Activated CD8-positive, alpha-beta T cell treated with anti-CD3 and anti-CD28 coated beads for 36 hours (primary cell): ENCODE measurements around the gene CYLD. TPM values are rescaled to one million over a fixed set of nuclear protein-coding genes. Genes with fewer than 3 reads are reported as not detected.

Experiments used
- ATAC-seq: fragments of 200-7000 bp; cut with Tn5 transposase; one replicate; pipeline ENCODE4 v1.10.0; 2021; ENCODE audit warnings: mild to moderate bottlenecking, moderate library complexity
- CTCF ChIA-PET: fragments of 350-600 bp; sonication (Branson Sonifier 250); formaldehyde crosslinking; loops from one replicate; lab custom pipeline; 2021; ENCODE audit warnings: antibody characterized with exemption; lab: Charles Lee
- POLR2A ChIA-PET: fragments of 350-600 bp; sonication (Branson Sonifier 250); formaldehyde crosslinking; loops from one replicate; lab custom pipeline; 2021; ENCODE audit warnings: antibody characterized with exemption; lab: Charles Lee
- DNase-seq: peaks from one replicate; pipeline ENCODE4 v3.0.0-alpha.2; 2020
- H3K27ac Mint-ChIP-seq: one replicate; pipeline ENCODE4 v1.8.0; 2021; ENCODE audit warnings: mild to moderate bottlenecking, mixed read lengths
- H3K27me3 Mint-ChIP-seq: one replicate; pipeline ENCODE4 v1.8.0; 2021; ENCODE audit warnings: mixed read lengths
- H3K36me3 Mint-ChIP-seq: one replicate; pipeline ENCODE4 v1.8.0; 2021; ENCODE audit warnings: low read depth, mixed read lengths
- H3K4me1 Mint-ChIP-seq: one replicate; pipeline ENCODE4 v1.8.0; 2021; ENCODE audit warnings: low read depth, mixed read lengths
- H3K4me3 Mint-ChIP-seq: one replicate; pipeline ENCODE4 v1.8.0; 2021; ENCODE audit warnings: mild to moderate bottlenecking, moderate library complexity, mixed read lengths
- H3K9me3 Mint-ChIP-seq: one replicate; pipeline ENCODE4 v1.8.0; 2021; ENCODE audit warnings: mixed read lengths
- intact Hi-C: fragments of 100-400 bp; cut with micrococcal nuclease; formaldehyde crosslinking; loops from one replicate; pipeline ENCODE4 v1.10.0; 2022
- microRNA-seq: library from miRNA; unstranded; fragments of <30 nt; microRNA quantifications from one replicate; pipeline ENCODE4 v1.2.0, GENCODE V29; 2022; ENCODE audit warnings: borderline microRNAs expressed, borderline replicate concordance
- total RNA-seq, 2 experiments: library from RNA; stranded (reverse); gene quantifications; one replicate each; pipeline ENCODE4 v1.2.3, GENCODE V29; 2021
- TF ChIP-seq, protein P1 (sequence below): fragments of 200-600 bp; IDR thresholded peaks from one replicate; pipeline ENCODE4 v1.8.0; 2022; ENCODE audit warnings: antibody characterized with exemption, mild to moderate bottlenecking

The CYLD gene
- total RNA-seq, 2 experiments from 2014 or later: 86.4 to 94.4 TPM

DNA sequence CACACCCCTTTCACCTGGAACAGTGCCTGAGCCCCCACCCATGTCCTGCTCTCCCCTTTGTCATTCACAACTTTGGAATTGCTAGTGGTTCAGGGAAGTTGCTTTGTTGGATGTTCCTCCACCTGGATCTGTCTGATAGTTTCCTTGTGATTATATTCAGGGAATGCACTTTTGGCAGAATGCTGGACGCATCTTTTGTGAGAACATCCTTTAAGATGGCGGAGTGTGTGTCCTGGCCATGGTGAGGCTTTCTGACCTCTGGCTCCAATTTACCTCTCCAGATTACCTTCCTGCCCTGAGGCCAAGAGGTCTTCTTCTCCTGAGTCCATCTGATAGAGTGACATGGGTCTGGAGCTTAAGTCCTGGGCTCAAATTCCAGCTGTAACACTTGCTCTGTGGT lies 104.6 kb downstream of the CYLD start:
- Mint-ChIP-seq H3K27me3 (peaks cover 2% of the 10 kb centered on the region), H3K9me3 (no peaks in the 10 kb centered on the region), H3K27ac (no peak overlapping the region), H3K4me1 (peaks cover 11% of the 10 kb centered on the region), H3K36me3 (no peaks in the 10 kb centered on the region), H3K4me3 (no peak overlapping the region)
- TF ChIP-seq, protein P1, sequence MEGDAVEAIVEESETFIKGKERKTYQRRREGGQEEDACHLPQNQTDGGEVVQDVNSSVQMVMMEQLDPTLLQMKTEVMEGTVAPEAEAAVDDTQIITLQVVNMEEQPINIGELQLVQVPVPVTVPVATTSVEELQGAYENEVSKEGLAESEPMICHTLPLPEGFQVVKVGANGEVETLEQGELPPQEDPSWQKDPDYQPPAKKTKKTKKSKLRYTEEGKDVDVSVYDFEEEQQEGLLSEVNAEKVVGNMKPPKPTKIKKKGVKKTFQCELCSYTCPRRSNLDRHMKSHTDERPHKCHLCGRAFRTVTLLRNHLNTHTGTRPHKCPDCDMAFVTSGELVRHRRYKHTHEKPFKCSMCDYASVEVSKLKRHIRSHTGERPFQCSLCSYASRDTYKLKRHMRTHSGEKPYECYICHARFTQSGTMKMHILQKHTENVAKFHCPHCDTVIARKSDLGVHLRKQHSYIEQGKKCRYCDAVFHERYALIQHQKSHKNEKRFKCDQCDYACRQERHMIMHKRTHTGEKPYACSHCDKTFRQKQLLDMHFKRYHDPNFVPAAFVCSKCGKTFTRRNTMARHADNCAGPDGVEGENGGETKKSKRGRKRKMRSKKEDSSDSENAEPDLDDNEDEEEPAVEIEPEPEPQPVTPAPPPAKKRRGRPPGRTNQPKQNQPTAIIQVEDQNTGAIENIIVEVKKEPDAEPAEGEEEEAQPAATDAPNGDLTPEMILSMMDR: no peak
- ATAC-seq (no peak), DNase-seq (no peak)
- intact Hi-C loops: no loop called here
- ChIA-PET POLR2A (no interaction called here), CTCF (interaction anchor here (1.6 kb wide), 1 partner anchor 12 kb away, joined by 3 read pairs; no protein-coding TSS in a partner anchor)

DNA sequence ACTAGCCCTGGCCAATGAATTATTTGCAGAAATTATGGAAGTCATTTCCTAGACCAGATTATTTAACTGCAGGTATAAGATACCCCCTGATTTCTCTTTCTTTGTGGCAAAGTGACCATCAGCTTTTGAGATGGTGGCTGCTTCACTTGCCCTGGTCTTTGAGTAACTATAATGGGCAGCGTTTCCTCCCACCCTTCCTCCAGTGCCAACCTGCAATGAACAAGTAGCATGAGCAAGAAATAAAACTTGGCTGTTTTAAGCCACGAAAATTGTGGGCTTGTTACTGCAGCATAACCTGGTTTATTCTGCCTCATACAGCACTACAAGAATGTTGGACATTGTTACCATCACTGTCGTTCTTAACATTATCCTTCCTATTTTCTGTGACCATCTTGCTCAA lies 105.3 kb downstream of the CYLD start:
- intact Hi-C loops: no loop called here
- ChIA-PET CTCF (interaction anchor here (1.6 kb wide), 1 partner anchor 13 kb away, joined by 3 read pairs; no protein-coding TSS in a partner anchor), POLR2A (no interaction called here)
- H3K9me3 Mint-ChIP-seq: no peaks in the 10 kb centered on the region
- no peak overlapping the region for H3K27ac Mint-ChIP-seq
- TF ChIP-seq, protein P1: no peak
- no peak overlapping the region for H3K4me3 Mint-ChIP-seq
- peaks cover 6% of the 10 kb centered on the region for H3K4me1 Mint-ChIP-seq
- H3K27me3 Mint-ChIP-seq: peaks cover 2% of the 10 kb centered on the region
- no peak for DNase-seq
- no peak for ATAC-seq
- no peaks in the 10 kb centered on the region for H3K36me3 Mint-ChIP-seq

DNA sequence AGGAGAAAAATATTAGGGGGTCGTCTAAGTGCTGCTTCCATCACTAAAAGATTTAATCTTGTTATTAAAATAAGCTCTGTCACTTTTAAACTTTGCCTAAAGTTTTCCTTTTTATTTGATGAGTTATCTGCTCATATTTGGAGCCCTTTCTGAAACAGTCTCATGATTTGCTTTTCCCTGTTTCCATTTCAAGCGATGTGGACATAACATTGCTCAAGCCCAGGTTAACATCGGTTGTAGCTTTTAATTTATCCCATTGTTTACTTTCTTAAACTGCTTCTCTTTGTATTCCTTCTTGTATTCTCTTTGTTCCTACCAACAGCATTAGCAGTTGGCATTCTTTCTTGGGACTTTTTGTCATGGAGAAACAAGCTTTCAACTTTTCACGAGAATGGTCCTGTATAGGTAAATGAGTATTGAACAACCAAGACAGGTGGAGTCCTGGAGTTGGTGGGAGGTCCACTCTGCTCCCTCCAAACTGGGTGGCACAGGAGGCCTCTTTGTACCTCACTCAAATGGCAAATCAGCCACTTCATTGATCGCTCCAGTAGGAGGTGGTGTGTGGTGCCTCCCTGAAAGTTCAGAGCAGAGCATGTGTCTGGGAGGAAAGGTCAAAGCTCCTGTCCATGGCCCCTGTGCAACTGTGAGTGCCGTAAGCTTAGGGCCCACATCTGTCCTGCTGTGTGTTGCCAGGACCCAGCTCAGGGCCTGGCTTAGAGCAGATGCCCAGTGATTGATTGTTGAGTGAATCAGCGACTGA lies 107.0 kb downstream of the CYLD start:
- no peaks in the 10 kb centered on the region for H3K4me1 Mint-ChIP-seq
- no peaks in the 10 kb centered on the region for H3K36me3 Mint-ChIP-seq
- peaks cover 5% of the 10 kb centered on the region for H3K27me3 Mint-ChIP-seq
- no peak for ATAC-seq
- POLR2A ChIA-PET: no interaction called here
- DNase-seq: no peak
- H3K9me3 Mint-ChIP-seq: no peaks in the 10 kb centered on the region
- H3K4me3 Mint-ChIP-seq: no peak overlapping the region
- no peak overlapping the region for H3K27ac Mint-ChIP-seq
- intact Hi-C loops: no loop called here
- TF ChIP-seq, protein P1: no peak
- CTCF ChIA-PET: interaction anchor here (1.2 kb wide), 1 partner anchor 19 kb away, joined by 3 read pairs; no protein-coding TSS in a partner anchor

Small RNA genes within 50 kb of the gene (microRNA-seq; reads per million reads assigned to microRNA genes)
- gene MIR3181: 3.6 reads per million, percentile 10 among the genes with 10 or more reads in this experiment

Other genes with a start within 250 kb of the CYLD start
- 1 to 10 TPM; 1.9 to 3.6 TPM for gene NKD1, start 193.7 kb upstream of the CYLD start, total RNA-seq
- 10 to 100 TPM; 24.6 to 25.0 TPM for gene SNX20, start 60.8 kb upstream of the CYLD start, total RNA-seq
- 1 to 10 TPM; 1.1 to 1.6 TPM for gene NOD2, start 48.5 kb upstream of the CYLD start, total RNA-seq